Activated naive CD4-positive, alpha-beta T cell treated with anti-CD3 and anti-CD28 coated beads, Interleukin-2, amount 10 ng/mL, durations not matched to agents 7 days and 5 days (primary cell): ENCODE data around the gene TOLLIP.
"Not testable (repeated sequence)": the region's sequence is repeated elsewhere in the genome, so short reads cannot be mapped to it uniquely, and the experiment has no call there.

Experiments used
- CTCF ChIA-PET: fragments of 350-600 bp; sonication (Branson Sonifier 250); formaldehyde crosslinking; loops from one replicate; lab custom pipeline; 2021; ENCODE audit warnings: antibody characterized with exemption; lab: Charles Lee
- DNase-seq: peaks from one replicate; pipeline ENCODE4 v3.0.0-alpha.2; 2020
- H3K27ac Mint-ChIP-seq: one replicate; pipeline ENCODE4 v1.8.0; 2021; ENCODE audit warnings: mild to moderate bottlenecking, moderate library complexity, mixed read lengths
- H3K27me3 Mint-ChIP-seq: one replicate; pipeline ENCODE4 v1.8.0; 2021; ENCODE audit warnings: mild to moderate bottlenecking, mixed read lengths
- H3K36me3 Mint-ChIP-seq: one replicate; pipeline ENCODE4 v1.8.0; 2021; ENCODE audit warnings: mixed read lengths
- H3K4me1 Mint-ChIP-seq: one replicate; pipeline ENCODE4 v1.8.0; 2021; ENCODE audit warnings: mixed read lengths
- H3K4me3 Mint-ChIP-seq: one replicate; pipeline ENCODE4 v1.8.0; 2021; ENCODE audit warnings: mild to moderate bottlenecking, moderate library complexity, mixed read lengths
- H3K9me3 Mint-ChIP-seq: one replicate; pipeline ENCODE4 v1.8.0; 2021; ENCODE audit warnings: mixed read lengths

Gene TOLLIP

GRCh38 chr11:1257916-1258315 is 51.5 kb downstream of the TOLLIP start:
- H3K36me3 Mint-ChIP-seq: no peaks in the 10 kb centered on the region
- H3K27me3 Mint-ChIP-seq: no peaks in the 10 kb centered on the region
- no peak overlapping the region for H3K4me3 Mint-ChIP-seq
- DNase-seq: no peak
- no peak overlapping the region for H3K27ac Mint-ChIP-seq
- CTCF ChIA-PET: no interaction called here
- no peaks in the 10 kb centered on the region for H3K9me3 Mint-ChIP-seq
- H3K4me1 Mint-ChIP-seq: peaks cover 9% of the 10 kb centered on the region

GRCh38 chr11:1257366-1257765 is 52.1 kb downstream of the TOLLIP start:
- no peaks in the 10 kb centered on the region for H3K9me3 Mint-ChIP-seq
- CTCF ChIA-PET: no interaction called here
- no peak overlapping the region for H3K4me3 Mint-ChIP-seq
- no peak overlapping the region for H3K27ac Mint-ChIP-seq
- H3K4me1 Mint-ChIP-seq: peaks cover 5% of the 10 kb centered on the region
- DNase-seq: no peak
- no peaks in the 10 kb centered on the region for H3K27me3 Mint-ChIP-seq
- no peaks in the 10 kb centered on the region for H3K36me3 Mint-ChIP-seq

- Mint-ChIP-seq H3K4me3 (no peak overlapping the region), H3K27me3 (no peaks in the 10 kb centered on the region), H3K4me1 (no peaks in the 10 kb centered on the region), H3K27ac (no peak overlapping the region), H3K36me3 (peaks cover 2% of the 10 kb centered on the region), H3K9me3 (peaks cover 7% of the 10 kb centered on the region)
- CTCF ChIA-PET: no interaction called here
- DNase-seq: no peak
These were observed 53.0 kb downstream of the TOLLIP start for GRCh38 chr11:1256257-1257045.

GRCh38 chr11:1255151-1255550 is 54.3 kb downstream of the TOLLIP start:
- H3K4me3 Mint-ChIP-seq: no peak overlapping the region
- peaks cover 16% of the 10 kb centered on the region for H3K9me3 Mint-ChIP-seq
- H3K27ac Mint-ChIP-seq: no peak overlapping the region
- no peak for DNase-seq
- H3K27me3 Mint-ChIP-seq: no peaks in the 10 kb centered on the region
- CTCF ChIA-PET: no interaction called here
- no peaks in the 10 kb centered on the region for H3K4me1 Mint-ChIP-seq
- peaks cover 7% of the 10 kb centered on the region for H3K36me3 Mint-ChIP-seq

- no peak overlapping the region for H3K27ac Mint-ChIP-seq
- CTCF ChIA-PET: no interaction called here
- no peak for DNase-seq
- peaks cover 16% of the 10 kb centered on the region for H3K9me3 Mint-ChIP-seq
- H3K4me3 Mint-ChIP-seq: no peak overlapping the region
- peaks cover 7% of the 10 kb centered on the region for H3K36me3 Mint-ChIP-seq
- no peaks in the 10 kb centered on the region for H3K27me3 Mint-ChIP-seq
- H3K4me1 Mint-ChIP-seq: no peaks in the 10 kb centered on the region
These were observed 54.7 kb downstream of the TOLLIP start for GRCh38 chr11:1254733-1255132.

GRCh38 chr11:1254086-1254648 is 55.3 kb downstream of the TOLLIP start:
- Mint-ChIP-seq H3K9me3 (peaks cover 16% of the 10 kb centered on the region), H3K27me3 (no peaks in the 10 kb centered on the region), H3K36me3 (peaks cover 7% of the 10 kb centered on the region), H3K4me1 (no peaks in the 10 kb centered on the region), H3K4me3 (no peak overlapping the region), H3K27ac (no peak overlapping the region)
- no peak for DNase-seq
- CTCF ChIA-PET: no interaction called here

- H3K4me1 Mint-ChIP-seq: no peaks in the 10 kb centered on the region
- H3K27ac Mint-ChIP-seq: no peak overlapping the region
- peaks cover 7% of the 10 kb centered on the region for H3K36me3 Mint-ChIP-seq
- no peak for DNase-seq
- peaks cover 19% of the 10 kb centered on the region for H3K9me3 Mint-ChIP-seq
- H3K4me3 Mint-ChIP-seq: no peak overlapping the region
- CTCF ChIA-PET: interaction anchor here (0.6 kb wide), 1 partner anchor 592 kb away, joined by 3 read pairs; no protein-coding TSS in a partner anchor
- H3K27me3 Mint-ChIP-seq: no peaks in the 10 kb centered on the region
These were observed 56.3 kb downstream of the TOLLIP start for GRCh38 chr11:1253103-1253485.

- Mint-ChIP-seq H3K4me3 (no peak overlapping the region), H3K27ac (no peak overlapping the region), H3K27me3 (no peaks in the 10 kb centered on the region), H3K9me3 (peaks cover 19% of the 10 kb centered on the region), H3K4me1 (no peaks in the 10 kb centered on the region), H3K36me3 (peaks cover 7% of the 10 kb centered on the region)
- CTCF ChIA-PET: interaction anchor here (0.6 kb wide), 1 partner anchor 592 kb away, joined by 3 read pairs; no protein-coding TSS in a partner anchor
- no peak for DNase-seq
These were observed 56.9 kb downstream of the TOLLIP start for GRCh38 chr11:1252371-1253102.

GRCh38 chr11:1251236-1251770 is 58.1 kb downstream of the TOLLIP start:
- H3K9me3 Mint-ChIP-seq: peaks cover 25% of the 10 kb centered on the region
- H3K27ac Mint-ChIP-seq: no peak overlapping the region
- DNase-seq: no peak
- no peaks in the 10 kb centered on the region for H3K27me3 Mint-ChIP-seq
- CTCF ChIA-PET: no interaction called here
- H3K4me3 Mint-ChIP-seq: no peak overlapping the region
- no peaks in the 10 kb centered on the region for H3K4me1 Mint-ChIP-seq
- H3K36me3 Mint-ChIP-seq: peaks cover 7% of the 10 kb centered on the region

- H3K4me1 Mint-ChIP-seq, H3K36me3 Mint-ChIP-seq, H3K27ac Mint-ChIP-seq, DNase-seq, CTCF ChIA-PET, H3K4me3 Mint-ChIP-seq, H3K27me3 Mint-ChIP-seq: not testable (repeated sequence)
- peaks cover 31% of the 10 kb centered on the region for H3K9me3 Mint-ChIP-seq
These were observed 59.0 kb downstream of the TOLLIP start for GRCh38 chr11:1250411-1250810.

GRCh38 chr11:1248951-1249350 is 60.5 kb downstream of the TOLLIP start:
- CTCF ChIA-PET, H3K36me3 Mint-ChIP-seq, DNase-seq, H3K27ac Mint-ChIP-seq, H3K27me3 Mint-ChIP-seq, H3K4me3 Mint-ChIP-seq, H3K4me1 Mint-ChIP-seq: not testable (repeated sequence)
- peaks cover 34% of the 10 kb centered on the region for H3K9me3 Mint-ChIP-seq

- DNase-seq, H3K4me1 Mint-ChIP-seq, CTCF ChIA-PET, H3K27ac Mint-ChIP-seq, H3K4me3 Mint-ChIP-seq, H3K27me3 Mint-ChIP-seq, H3K36me3 Mint-ChIP-seq: not testable (repeated sequence)
- peaks cover 39% of the 10 kb centered on the region for H3K9me3 Mint-ChIP-seq
These were observed 62.4 kb downstream of the TOLLIP start for GRCh38 chr11:1247026-1247425.

- H3K36me3 Mint-ChIP-seq, H3K4me3 Mint-ChIP-seq, H3K27me3 Mint-ChIP-seq, DNase-seq, H3K4me1 Mint-ChIP-seq, CTCF ChIA-PET, H3K27ac Mint-ChIP-seq: not testable (repeated sequence)
- H3K9me3 Mint-ChIP-seq: peaks cover 36% of the 10 kb centered on the region
These were observed 63.1 kb downstream of the TOLLIP start for GRCh38 chr11:1246301-1246700.

- H3K4me3 Mint-ChIP-seq, H3K27ac Mint-ChIP-seq, H3K36me3 Mint-ChIP-seq, H3K27me3 Mint-ChIP-seq, CTCF ChIA-PET, DNase-seq, H3K4me1 Mint-ChIP-seq: not testable (repeated sequence)
- H3K9me3 Mint-ChIP-seq: peaks cover 30% of the 10 kb centered on the region
These were observed 63.7 kb downstream of the TOLLIP start for GRCh38 chr11:1245717-1246116.
